ENCODE data around the gene PKDCC. TPM values are rescaled to one million over a fixed set of nuclear protein-coding genes. Genes with fewer than 3 reads are reported as not detected.
"Not testable (repeated sequence)": the region's sequence is repeated elsewhere in the genome, so short reads cannot be mapped to it uniquely, and the experiment has no call there.

PKDCC gene
- polyA plus RNA-seq, 2 donors, result 3.7 to 6.2 TPM

DNA sequence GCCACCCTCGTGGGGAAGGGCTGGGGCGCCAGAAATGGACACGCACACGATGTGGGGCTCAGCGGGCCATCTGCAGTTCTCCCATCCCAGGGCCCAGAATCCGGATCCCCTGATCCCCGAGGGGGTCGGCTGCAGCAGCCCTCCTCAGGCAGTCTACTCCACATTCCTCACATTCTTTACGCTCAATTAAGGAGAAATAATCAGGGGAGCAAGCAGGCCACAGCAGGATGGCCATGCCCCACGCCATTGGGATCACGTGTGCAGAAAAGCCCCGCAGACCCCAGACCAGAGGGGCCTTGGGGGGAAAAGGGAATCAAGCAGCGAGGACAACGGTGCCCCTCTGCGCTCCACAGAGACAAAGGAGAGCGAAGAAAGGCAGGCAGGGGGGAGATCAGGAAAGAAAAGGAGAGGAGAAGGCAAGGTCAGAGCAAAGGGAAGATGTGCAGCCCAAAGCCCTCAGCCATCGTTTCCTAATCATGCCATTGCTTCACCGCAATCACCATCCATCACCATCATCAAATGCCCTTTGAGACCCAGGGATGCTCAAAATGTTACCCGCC is 17.5 kb upstream of the PKDCC start:
- WGBS, 2 donors, result 80 to 84% methylated on average over 19 of the region's 19 CpGs
- Histone ChIP-seq H3K4me3 (ENCODE audit: low read depth in 1 of 2, low read length in 2 of 2) (no peak overlapping the region), H3K27ac (ENCODE audit: low read depth in 2 of 2, low read length in 1 of 2) (no peak overlapping the region), H3K36me3 (ENCODE audit: control insufficient read depth in 2 of 2, insufficient read depth in 2 of 2, low read length in 1 of 2) (no peaks in the 10 kb centered on the region), H3K27me3 (ENCODE audit: control insufficient read depth in 1 of 2, insufficient read depth in 2 of 2, low read length in 2 of 2) (no peaks in the 10 kb centered on the region), H3K9me3 (ENCODE audit: control insufficient read depth in 2 of 2, insufficient read depth in 1 of 2, low read depth in 1 of 2, low read length in 1 of 2) (no peaks in the 10 kb centered on the region), H3K4me1 (ENCODE audit: control insufficient read depth in 2 of 2, insufficient read depth in 2 of 2, low read length in 1 of 2) (no peaks in the 10 kb centered on the region)

- no peak overlapping the region for H3K27ac ChIP-seq (ENCODE audit: low read depth in 2 of 2, low read length in 1 of 2)
- H3K36me3 ChIP-seq (ENCODE audit: control insufficient read depth in 2 of 2, insufficient read depth in 2 of 2, low read length in 1 of 2), result no peaks in the 10 kb centered on the region
- no peaks in the 10 kb centered on the region for H3K9me3 ChIP-seq (ENCODE audit: control insufficient read depth in 2 of 2, insufficient read depth in 1 of 2, low read depth in 1 of 2, low read length in 1 of 2)
- H3K4me1 ChIP-seq (ENCODE audit: control insufficient read depth in 2 of 2, insufficient read depth in 2 of 2, low read length in 1 of 2), result no peaks in the 10 kb centered on the region
- WGBS, 2 donors, result 97 to 100% methylated on average over 1 of the region's 1 CpG
- H3K27me3 ChIP-seq (ENCODE audit: control insufficient read depth in 1 of 2, insufficient read depth in 2 of 2, low read length in 2 of 2), result no peaks in the 10 kb centered on the region
- no peak overlapping the region for H3K4me3 ChIP-seq (ENCODE audit: low read depth in 1 of 2, low read length in 2 of 2)
Measured at GRCh38 chr2:42030829-42031228, 17.0 kb upstream of the PKDCC start.

GRCh38 chr2:42031281-42032223 is 16.3 kb upstream of the PKDCC start:
- Histone ChIP-seq H3K9me3 (ENCODE audit: control insufficient read depth in 2 of 2, insufficient read depth in 1 of 2, low read depth in 1 of 2, low read length in 1 of 2) (no peaks in the 10 kb centered on the region), H3K4me3 (ENCODE audit: low read depth in 1 of 2, low read length in 2 of 2) (no peak overlapping the region), H3K4me1 (ENCODE audit: control insufficient read depth in 2 of 2, insufficient read depth in 2 of 2, low read length in 1 of 2) (no peaks in the 10 kb centered on the region), H3K27me3 (ENCODE audit: control insufficient read depth in 1 of 2, insufficient read depth in 2 of 2, low read length in 2 of 2) (no peaks in the 10 kb centered on the region), H3K27ac (ENCODE audit: low read depth in 2 of 2, low read length in 1 of 2) (no peak overlapping the region), H3K36me3 (ENCODE audit: control insufficient read depth in 2 of 2, insufficient read depth in 2 of 2, low read length in 1 of 2) (no peaks in the 10 kb centered on the region)
- WGBS, 2 donors, result 74 to 78% methylated on average over 4 of the region's 4 CpGs

GRCh38 chr2:42032224-42032620 is 15.6 kb upstream of the PKDCC start:
- no peak overlapping the region for H3K4me3 ChIP-seq (ENCODE audit: low read depth in 1 of 2, low read length in 2 of 2)
- 57 to 72% methylated on average over 6 of the region's 6 CpGs for WGBS, 2 donors
- no peaks in the 10 kb centered on the region for H3K36me3 ChIP-seq (ENCODE audit: control insufficient read depth in 2 of 2, insufficient read depth in 2 of 2, low read length in 1 of 2)
- no peaks in the 10 kb centered on the region for H3K27me3 ChIP-seq (ENCODE audit: control insufficient read depth in 1 of 2, insufficient read depth in 2 of 2, low read length in 2 of 2)
- H3K9me3 ChIP-seq (ENCODE audit: control insufficient read depth in 2 of 2, insufficient read depth in 1 of 2, low read depth in 1 of 2, low read length in 1 of 2), result no peaks in the 10 kb centered on the region
- H3K4me1 ChIP-seq (ENCODE audit: control insufficient read depth in 2 of 2, insufficient read depth in 2 of 2, low read length in 1 of 2), result no peaks in the 10 kb centered on the region
- no peak overlapping the region for H3K27ac ChIP-seq (ENCODE audit: low read depth in 2 of 2, low read length in 1 of 2)

DNA sequence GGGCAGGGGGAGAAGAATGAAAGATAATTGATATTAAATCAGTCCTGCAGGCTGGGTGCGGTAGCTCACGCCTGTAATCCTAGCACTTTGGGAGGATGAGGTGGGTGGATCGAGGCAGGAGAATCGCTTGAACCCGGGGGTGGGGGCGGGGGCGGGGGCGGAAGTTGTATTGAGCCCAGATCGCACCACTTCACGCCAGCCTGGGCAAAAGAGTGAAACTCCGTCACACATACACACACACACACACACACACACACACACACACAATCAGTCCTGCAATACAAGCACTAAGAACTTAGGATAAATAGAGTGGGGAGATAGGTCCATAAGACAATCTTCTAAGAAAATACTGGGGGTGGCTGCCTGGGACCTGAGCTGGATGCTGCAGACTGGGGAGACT is 15.1 kb upstream of the PKDCC start:
- no peaks in the 10 kb centered on the region for H3K36me3 ChIP-seq (ENCODE audit: control insufficient read depth in 2 of 2, insufficient read depth in 2 of 2, low read length in 1 of 2)
- H3K4me1 ChIP-seq (ENCODE audit: control insufficient read depth in 2 of 2, insufficient read depth in 2 of 2, low read length in 1 of 2), result no peaks in the 10 kb centered on the region
- 63 to 72% methylated on average over 11 of the region's 11 CpGs for WGBS, 2 donors
- no peaks in the 10 kb centered on the region for H3K27me3 ChIP-seq (ENCODE audit: control insufficient read depth in 1 of 2, insufficient read depth in 2 of 2, low read length in 2 of 2)
- no peaks in the 10 kb centered on the region for H3K9me3 ChIP-seq (ENCODE audit: control insufficient read depth in 2 of 2, insufficient read depth in 1 of 2, low read depth in 1 of 2, low read length in 1 of 2)
- no peak overlapping the region for H3K4me3 ChIP-seq (ENCODE audit: low read depth in 1 of 2, low read length in 2 of 2)
- H3K27ac ChIP-seq (ENCODE audit: low read depth in 2 of 2, low read length in 1 of 2), result no peak overlapping the region

GRCh38 chr2:42034096-42034495 is 13.7 kb upstream of the PKDCC start:
- H3K9me3 ChIP-seq (ENCODE audit: control insufficient read depth in 2 of 2, insufficient read depth in 1 of 2, low read depth in 1 of 2, low read length in 1 of 2); H3K27ac ChIP-seq (ENCODE audit: low read depth in 2 of 2, low read length in 1 of 2); H3K27me3 ChIP-seq (ENCODE audit: control insufficient read depth in 1 of 2, insufficient read depth in 2 of 2, low read length in 2 of 2); H3K4me3 ChIP-seq (ENCODE audit: low read depth in 1 of 2, low read length in 2 of 2); H3K4me1 ChIP-seq (ENCODE audit: control insufficient read depth in 2 of 2, insufficient read depth in 2 of 2, low read length in 1 of 2); H3K36me3 ChIP-seq (ENCODE audit: control insufficient read depth in 2 of 2, insufficient read depth in 2 of 2, low read length in 1 of 2): not testable (repeated sequence)
- 79 to 87% methylated on average over 6 of the region's 6 CpGs for WGBS, 2 donors

DNA sequence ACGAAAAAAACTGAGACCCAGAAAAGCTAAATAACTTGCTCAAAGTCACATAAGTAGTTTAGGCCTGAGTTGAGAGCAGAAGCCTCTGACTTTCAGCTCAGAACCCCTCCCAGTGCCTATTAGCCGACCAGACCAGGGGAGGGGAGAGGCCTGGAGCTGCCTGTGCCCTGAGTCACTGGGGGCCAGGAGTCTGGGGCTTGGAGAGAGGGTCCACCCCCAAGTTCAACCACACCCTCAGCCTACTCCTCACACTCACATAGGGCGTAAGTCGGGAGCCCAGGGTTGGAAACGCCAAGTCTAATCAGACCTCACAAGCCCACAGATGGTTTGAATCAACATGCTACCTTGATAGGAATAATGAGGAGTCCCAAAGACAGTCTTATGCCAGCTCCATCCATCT is 12.6 kb upstream of the PKDCC start:
- Histone ChIP-seq H3K27me3 (ENCODE audit: control insufficient read depth in 1 of 2, insufficient read depth in 2 of 2, low read length in 2 of 2) (no peaks in the 10 kb centered on the region), H3K36me3 (ENCODE audit: control insufficient read depth in 2 of 2, insufficient read depth in 2 of 2, low read length in 1 of 2) (no peaks in the 10 kb centered on the region), H3K9me3 (ENCODE audit: control insufficient read depth in 2 of 2, insufficient read depth in 1 of 2, low read depth in 1 of 2, low read length in 1 of 2) (no peaks in the 10 kb centered on the region), H3K4me1 (ENCODE audit: control insufficient read depth in 2 of 2, insufficient read depth in 2 of 2, low read length in 1 of 2) (no peaks in the 10 kb centered on the region), H3K4me3 (ENCODE audit: low read depth in 1 of 2, low read length in 2 of 2) (no peak overlapping the region), H3K27ac (ENCODE audit: low read depth in 2 of 2, low read length in 1 of 2) (no peak overlapping the region)
- 84 to 91% methylated on average over 5 of the region's 5 CpGs for WGBS, 2 donors

- Histone ChIP-seq H3K36me3 (ENCODE audit: control insufficient read depth in 2 of 2, insufficient read depth in 2 of 2, low read length in 1 of 2) (no peaks in the 10 kb centered on the region), H3K27me3 (ENCODE audit: control insufficient read depth in 1 of 2, insufficient read depth in 2 of 2, low read length in 2 of 2) (no peaks in the 10 kb centered on the region), H3K9me3 (ENCODE audit: control insufficient read depth in 2 of 2, insufficient read depth in 1 of 2, low read depth in 1 of 2, low read length in 1 of 2) (no peaks in the 10 kb centered on the region), H3K4me1 (ENCODE audit: control insufficient read depth in 2 of 2, insufficient read depth in 2 of 2, low read length in 1 of 2) (no peaks in the 10 kb centered on the region), H3K4me3 (ENCODE audit: low read depth in 1 of 2, low read length in 2 of 2) (no peak overlapping the region), H3K27ac (ENCODE audit: low read depth in 2 of 2, low read length in 1 of 2) (no peak overlapping the region)
- 52 to 73% methylated on average over 7 of the region's 7 CpGs for WGBS, 2 donors
Measured at GRCh38 chr2:42036413-42036812, 11.4 kb upstream of the PKDCC start.

DNA sequence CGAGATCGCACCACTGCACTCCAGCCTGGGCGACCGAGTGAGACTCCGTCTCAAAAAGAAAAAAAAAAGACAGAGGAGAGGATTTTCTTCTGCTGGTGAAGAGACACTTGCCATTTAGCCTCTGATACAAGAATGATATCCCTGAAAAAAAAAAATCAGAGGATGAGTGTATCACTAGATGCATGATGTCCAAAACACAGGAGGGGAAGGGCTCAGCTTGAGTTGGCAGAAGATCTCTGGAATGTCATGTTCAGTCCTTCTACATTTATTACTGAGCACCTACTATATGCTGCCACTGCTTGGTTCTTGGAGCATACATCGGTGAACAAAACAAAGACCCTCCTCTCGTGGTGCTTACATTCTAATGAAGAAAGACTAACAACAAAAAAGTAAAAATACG is 10.9 kb upstream of the PKDCC start:
- H3K36me3 ChIP-seq (ENCODE audit: control insufficient read depth in 2 of 2, insufficient read depth in 2 of 2, low read length in 1 of 2), result no peaks in the 10 kb centered on the region
- no peaks in the 10 kb centered on the region for H3K27me3 ChIP-seq (ENCODE audit: control insufficient read depth in 1 of 2, insufficient read depth in 2 of 2, low read length in 2 of 2)
- 90 to 91% methylated on average over 8 of the region's 8 CpGs for WGBS, 2 donors
- H3K27ac ChIP-seq (ENCODE audit: low read depth in 2 of 2, low read length in 1 of 2), result no peak overlapping the region
- no peak overlapping the region for H3K4me3 ChIP-seq (ENCODE audit: low read depth in 1 of 2, low read length in 2 of 2)
- H3K9me3 ChIP-seq (ENCODE audit: control insufficient read depth in 2 of 2, insufficient read depth in 1 of 2, low read depth in 1 of 2, low read length in 1 of 2), result no peaks in the 10 kb centered on the region
- no peaks in the 10 kb centered on the region for H3K4me1 ChIP-seq (ENCODE audit: control insufficient read depth in 2 of 2, insufficient read depth in 2 of 2, low read length in 1 of 2)
